Right kidney (tissue), 1 donor: ENCODE data around the gene SUMO2.
"Not testable (repeated sequence)": the region's sequence is repeated elsewhere in the genome, so short reads cannot be mapped to it uniquely, and the experiment has no call there.

Source experiments
- DNase-seq: peaks from one replicate; pipeline ENCODE4 v3.0.0-alpha.2; 2016

The SUMO2 gene

DNA sequence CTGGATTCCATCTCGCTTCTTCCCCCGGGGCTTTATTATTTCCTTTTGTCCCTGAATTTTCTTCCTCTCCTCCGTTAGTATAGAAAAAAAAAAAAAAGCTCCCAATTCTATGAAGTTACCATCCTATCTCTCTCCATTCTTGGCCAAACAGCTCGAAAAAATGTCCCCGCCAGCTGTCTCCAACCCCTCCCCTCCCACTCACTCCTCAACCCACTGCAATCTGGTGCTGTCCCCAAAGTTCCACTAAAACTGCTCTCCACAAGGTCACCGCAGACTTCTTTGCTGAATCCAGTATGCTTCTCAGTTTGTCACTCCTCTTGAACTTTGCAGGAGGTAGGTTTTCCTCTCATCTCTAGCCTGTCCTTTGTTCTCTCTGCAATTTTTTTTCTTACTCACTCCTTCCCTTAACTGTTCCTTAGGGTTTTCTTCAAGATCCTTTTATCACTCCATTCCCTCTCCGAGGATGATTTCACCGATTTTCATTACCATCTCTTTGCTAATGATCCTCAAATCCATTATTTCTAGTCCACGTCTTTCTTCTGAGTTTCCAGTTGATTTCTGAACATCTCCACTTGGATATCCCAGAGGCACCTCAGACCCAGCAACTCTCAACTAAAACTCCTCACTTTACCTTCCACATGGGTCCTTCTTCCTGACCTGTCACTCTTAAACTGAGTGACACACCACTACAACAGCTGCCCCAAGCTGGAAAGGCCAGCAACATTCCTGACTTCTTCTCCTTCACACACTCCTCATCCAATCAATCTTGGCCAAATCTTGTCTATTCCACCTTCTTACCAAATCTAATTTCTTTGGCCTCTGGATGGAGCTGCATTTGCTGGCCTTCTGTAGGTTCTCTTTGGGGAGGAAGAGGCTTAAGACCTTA, 1.5 kb upstream of the SUMO2 start:
- DNase-seq = no peak

DNA sequence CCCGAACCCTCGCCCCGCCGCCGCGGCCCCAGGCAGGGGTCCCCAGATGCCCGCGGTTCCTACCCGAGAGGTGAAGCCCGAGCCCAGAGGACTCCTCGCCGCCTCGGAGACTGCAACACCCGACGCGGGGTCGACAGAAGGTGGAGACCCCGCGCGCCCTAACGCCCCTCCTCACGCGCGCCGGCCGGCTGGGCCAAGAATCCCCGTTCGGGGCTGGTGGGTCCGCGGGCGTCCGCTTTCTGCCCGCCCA, 515 bp downstream of the SUMO2 start:
- DNase-seq = no peak

DNA sequence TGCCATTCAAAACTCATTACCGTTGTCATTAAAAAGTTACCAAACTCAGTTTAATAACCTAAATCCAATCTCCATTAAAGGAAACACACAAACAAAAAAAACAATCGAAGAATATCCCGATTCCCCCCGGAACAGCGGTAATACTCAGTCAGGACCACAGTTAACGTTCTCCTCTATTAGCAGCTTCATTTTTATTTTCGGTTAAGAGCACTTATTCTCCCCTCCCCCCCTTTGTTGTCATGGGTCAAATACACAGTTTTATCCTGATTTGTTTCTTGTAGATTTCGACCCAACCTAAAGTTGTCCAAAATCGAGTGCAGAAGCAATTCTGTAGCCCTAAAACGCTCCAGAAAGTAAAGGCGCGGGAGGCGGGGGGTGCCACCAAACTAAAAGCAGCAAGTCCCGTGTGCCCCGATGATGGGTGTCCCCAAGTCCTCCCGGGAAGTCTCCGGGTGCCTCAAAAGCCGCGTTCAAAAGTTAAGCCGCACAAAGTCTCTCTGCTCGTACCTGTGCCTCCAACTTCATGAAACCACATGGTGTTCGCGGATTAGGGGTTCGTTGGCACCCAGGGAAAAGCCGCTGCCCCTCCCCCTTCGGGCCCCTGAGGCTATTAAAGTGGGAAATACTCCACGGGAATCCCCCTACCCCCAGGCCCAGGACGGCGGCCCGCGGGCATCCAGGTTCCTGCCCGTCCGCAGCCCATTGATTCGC, 996 bp downstream of the SUMO2 start:
- DNase-seq = no peak

DNA sequence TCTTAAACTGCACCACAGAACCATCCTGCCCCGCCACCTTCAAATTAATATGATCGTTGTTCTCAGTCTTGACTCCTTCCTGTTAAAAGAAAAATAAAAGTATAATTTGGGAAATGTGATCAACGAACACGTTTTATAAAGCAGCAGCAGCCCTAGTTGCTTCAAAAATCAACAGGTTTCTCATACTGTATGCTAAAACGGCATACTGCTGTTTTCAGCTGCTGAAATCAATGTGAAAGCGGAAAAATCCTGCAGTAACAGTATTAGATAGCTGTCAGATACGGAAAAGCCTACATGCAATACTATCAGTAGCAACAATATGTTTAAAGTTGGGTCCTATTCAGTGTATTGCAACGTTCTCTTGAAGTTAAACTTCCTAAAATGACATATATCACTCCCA, 1.6 kb downstream of the SUMO2 start:
- DNase-seq = no peak

DNA sequence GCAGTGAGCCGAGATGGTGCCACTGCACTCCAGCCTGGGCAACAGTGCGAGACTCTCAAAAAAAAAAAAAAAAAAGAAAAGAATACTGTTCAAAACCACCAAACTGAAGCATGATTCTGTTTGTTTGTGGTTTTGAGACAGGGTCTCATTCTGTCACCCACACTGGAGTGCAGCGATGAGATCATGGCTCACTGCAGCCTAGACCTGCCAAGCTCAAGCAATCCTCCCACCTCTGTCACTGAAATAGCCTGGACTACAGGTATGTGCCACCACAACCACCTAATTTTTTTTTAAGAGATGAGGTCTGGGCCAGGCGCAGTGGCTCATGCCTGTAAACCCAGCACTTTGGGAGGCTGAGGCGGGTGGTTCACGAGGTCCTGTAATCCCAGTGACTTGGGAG, 4.3 kb downstream of the SUMO2 start:
- no peak for DNase-seq

DNA sequence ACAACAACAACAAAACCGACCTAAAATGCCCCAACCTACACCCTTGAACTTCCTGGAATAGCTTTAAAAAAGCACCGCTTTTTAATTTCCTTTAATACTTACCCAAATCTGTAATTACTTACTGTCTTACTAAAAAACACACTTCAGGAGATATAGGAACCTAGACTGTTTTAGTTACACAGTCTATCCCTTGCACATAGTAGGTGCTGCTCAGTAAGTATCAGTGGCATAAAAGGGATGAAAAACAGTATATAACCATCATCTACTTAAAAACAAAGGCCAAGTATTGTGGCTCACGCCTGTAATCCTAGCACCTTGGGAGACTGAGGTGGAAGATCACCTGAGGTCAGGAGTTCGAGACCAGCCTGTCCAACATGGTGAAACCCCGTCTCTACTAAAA, 6.1 kb downstream of the SUMO2 start:
- DNase-seq = no peak

DNA sequence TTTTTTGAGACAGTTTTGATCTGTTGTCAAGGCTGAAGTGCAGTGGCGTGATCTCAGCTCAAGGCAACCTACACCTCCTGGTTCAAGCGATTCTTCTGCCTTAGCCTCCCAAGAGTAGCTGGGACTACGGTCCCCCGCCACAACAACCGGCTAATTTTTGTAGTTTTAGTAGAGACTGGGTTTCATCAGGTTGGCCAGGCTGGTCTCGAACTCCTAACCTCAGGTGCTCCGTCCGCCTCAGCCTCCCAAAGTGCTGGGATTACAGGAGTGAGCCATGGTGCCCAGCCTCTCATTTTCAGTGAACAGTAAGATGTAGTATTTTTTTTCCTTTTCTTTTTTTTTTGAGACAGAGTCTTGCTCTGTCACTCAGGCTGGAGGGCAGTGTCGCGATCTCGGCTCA, 7.8 kb downstream of the SUMO2 start:
- no peak for DNase-seq

DNA sequence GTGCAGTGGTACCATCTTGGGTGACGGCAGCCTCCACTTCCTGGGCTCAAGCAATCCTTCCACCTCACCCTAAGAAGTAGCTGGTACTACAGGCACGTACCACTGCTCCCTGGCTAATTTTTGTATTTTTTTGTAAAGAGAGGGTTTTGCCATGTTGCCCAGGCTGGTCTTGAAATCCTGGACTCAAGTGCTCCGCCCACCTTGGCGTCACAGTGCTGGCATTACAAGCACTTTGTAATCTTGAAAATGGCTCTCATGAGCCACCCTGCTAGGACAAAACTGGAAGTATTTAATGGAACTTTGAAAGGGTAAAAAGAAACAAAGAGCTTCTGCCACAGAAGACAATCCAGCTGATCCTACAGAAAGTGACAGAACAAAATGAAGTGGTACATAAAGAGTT, 9.2 kb downstream of the SUMO2 start:
- DNase-seq = no peak

DNA sequence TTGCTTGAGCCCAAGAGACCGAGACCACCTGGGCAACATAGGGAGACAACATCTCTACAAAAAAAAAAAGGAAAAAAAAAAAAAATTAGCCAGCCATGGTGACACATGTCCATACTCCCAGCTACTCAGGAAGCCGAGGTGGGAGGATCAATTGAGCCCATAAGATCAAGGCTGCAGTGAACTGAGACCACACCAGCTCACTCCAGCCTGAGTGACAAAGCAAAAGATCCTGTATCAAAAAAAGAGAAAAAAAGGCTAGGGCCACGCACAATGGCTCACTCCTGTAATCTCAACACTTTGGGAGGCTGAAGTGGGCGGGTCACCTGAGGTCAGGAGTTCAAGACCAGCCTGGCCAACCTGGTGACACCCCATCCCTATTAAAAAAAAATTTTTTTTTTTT, 13.8 kb downstream of the SUMO2 start:
- DNase-seq = no peak

DNA sequence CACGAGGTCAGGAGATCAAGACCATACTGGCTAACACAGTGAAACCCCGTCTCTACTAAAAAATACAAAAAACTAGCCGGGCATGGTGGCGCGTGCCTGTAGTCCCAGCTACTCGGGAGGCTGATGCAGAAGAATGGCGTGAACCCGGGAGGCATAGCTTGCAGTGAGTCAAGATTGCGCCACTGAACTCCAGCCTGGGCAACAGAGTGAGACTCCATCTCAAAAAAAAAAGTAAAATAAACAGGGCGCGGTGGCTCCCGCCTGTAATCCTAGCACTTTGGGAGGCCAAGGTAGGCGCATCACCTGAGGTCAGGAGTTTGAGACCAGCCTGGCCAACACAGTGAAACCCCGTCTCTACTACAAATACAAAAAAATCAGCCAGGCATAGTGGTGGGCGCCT, 18.2 kb downstream of the SUMO2 start:
- DNase-seq = not testable (repeated sequence)

DNA sequence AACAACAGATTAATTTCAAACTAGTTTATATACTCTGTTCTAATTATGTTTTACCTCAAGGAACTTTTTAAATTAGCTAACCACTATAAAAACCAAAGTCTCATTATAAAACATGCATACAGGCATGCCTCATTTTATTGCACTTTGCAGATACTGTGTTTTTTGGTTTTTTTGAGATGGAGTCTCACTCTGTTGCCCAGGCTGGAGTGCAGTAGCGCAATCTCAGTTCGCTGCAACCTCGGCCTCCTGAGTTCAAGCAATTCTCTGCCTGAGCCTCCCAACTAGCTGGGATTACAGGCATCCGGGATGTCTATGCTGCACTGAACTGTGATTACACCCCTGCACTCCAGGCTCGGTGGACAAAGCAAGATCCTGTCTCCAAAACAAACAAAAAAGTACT, 19.7 kb downstream of the SUMO2 start:
- DNase-seq = no peak

DNA sequence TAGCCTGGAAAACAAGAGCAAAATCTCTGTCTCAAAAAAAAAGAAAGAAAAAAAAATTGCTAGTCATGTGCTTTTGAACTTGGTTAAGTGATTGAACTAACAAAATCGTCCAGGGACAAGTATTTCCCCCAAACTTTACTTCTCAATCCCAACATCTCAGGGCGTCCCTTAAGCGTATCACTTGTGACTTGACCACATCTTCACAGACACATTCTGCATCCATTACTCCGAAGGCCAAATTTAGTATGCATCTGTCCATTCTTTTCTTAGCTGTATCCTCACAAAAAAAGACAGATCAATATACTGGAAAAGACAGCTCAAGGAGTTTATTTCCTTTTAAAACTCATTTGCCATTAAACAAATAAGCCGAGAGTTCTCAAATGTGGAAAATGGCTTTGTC, 22.5 kb downstream of the SUMO2 start:
- no peak for DNase-seq

DNA sequence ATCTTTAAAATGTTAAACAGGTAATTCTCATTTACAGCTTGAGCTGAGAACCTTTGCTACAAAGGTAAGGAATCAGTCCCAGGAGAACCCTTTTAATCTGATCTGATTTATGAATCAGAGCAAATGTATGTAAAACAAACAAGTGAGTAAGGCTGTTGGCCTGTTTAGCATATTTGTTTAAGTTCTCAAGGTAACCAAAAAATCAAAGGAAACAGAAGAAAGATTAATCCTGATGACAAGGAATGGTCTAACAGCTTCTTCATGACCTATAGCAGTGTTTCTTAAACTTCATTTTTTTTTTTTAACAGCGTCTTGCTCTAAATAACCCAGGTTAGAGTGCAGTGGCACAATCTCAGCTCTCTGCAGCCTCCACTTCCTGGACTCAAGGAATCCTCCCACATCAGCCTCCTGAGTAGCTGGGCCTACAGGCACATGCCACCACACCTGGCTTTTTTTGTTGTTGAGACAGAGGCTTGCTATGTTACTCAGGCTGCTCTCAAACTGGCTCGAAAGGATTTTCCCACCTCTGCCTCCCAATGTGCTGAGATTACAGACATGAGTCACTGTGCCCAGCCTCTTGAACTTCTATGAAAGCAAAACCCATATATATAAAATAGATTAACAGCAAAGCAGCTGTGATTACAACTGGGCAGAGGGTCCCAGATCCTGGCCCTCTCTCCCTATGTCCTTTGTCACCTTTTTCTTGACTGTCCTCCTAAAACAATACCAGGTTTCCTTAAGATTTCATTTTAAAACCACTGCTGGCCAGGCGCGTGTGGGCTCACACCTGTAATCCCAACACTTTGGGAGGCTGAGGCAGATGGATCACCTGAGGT, 23.3 kb downstream of the SUMO2 start:
- no peak for DNase-seq

DNA sequence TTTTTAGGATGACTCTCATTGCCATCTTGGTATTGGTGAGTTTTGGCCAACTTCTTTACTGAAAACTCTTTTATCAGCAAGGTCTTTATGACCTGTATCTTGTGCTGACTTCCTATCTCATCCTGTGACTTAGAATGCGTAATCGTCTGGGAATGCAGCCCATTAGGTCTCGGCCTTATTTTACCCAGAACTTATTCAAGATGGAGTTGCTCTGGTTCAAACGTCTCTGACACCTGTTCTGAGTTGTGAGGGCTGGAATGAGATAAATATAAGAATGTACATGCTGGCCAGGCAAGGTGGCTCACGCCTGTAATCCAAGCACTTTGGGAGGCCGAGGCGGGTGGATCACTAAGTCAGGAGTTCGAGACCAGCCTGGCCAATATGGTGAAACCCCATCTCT, 24.3 kb downstream of the SUMO2 start:
- not testable (repeated sequence) for DNase-seq

DNA sequence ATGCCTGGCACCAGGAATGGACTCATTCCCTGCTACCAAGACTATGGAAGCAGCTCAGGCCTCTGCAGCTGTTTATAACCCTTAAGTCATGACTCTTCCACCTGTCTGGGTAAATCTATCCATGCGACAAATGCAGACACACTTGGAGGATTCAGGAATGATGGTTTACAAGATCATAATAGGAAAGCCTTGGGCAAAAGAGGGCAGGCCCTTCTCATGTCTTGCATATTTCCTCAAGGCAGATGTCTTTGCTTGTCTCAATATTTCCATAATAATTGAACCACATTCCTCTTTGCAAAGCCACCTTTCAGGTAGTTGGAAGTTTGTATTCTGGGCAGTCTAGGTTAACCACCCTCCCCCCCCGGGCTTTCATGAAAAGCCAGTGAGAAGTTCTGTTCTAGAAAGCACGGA, 27.6 kb downstream of the SUMO2 start:
- DNase-seq = no peak

DNA sequence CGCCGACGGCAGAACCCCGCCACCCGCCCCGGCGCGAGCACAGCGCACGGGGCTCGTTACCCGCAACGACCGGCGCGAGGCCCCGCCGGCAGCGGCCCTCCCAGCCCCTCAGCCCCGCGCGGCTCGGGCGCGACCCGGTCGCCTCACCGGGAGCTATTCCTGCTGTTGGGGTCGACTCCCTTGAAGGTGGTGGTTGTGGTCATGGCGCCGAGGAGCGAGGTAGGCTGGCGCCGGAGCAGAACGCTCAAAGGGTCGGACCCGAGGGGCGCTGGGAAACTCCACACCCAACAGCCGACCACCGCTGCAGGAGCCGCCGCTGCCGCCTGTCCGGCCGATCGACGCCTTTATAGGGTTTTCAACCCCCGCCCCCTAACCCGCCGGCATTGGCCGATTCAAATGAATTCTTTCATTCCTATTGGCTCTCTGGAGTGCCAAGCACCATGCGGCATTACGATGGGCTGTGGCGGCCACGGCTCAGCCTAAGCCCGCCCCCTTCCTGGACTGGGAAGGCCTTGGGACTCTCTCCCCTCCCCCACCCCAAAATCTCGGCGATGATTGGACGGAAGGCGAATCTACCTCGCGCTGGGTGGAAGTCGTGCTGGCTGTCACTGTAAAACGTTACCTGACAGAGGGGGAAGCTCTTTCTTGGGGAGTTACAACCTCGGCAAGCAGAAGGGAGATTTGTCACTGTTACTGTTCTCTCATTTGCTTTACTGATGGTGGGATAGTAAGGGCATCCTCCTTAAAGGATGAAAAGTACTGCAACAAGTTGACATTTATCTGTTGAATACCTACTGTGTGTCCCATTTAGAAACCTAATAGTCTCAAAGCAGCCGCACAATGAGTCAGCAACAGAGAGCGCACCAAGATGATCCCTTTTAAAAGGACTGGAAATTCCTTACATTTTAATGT, 28.3 kb downstream of the SUMO2 start, which contains the start of gene JPT1:
TSS of gene JPT1 (minus strand) at position 318 of the 912 bp plus-strand sequence. CDS start at position 203, 115 bp downstream.
- peak; percentile 94 for DNase-seq

DNA sequence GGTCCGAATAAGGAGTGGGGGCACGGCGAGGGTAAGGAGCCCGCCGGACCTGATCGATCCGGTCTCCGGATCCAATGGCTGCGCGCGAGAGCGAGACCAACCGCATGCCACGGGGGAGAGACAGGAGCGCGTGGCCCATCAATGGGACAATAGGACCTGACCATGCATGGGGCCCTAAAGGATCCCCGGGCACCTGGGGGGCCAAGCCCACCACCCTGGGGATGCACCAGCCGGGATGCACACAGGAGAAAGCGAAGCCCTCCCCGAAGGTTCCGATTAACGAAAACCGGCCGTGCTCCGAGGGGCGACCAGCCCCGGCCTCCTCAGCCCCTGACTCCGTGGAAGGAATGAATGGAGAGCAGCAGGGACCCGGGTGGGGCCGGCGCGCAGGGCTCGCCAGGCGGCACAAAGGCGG, 29.0 kb downstream of the SUMO2 start:
- DNase-seq = peak; percentile 81

DNA sequence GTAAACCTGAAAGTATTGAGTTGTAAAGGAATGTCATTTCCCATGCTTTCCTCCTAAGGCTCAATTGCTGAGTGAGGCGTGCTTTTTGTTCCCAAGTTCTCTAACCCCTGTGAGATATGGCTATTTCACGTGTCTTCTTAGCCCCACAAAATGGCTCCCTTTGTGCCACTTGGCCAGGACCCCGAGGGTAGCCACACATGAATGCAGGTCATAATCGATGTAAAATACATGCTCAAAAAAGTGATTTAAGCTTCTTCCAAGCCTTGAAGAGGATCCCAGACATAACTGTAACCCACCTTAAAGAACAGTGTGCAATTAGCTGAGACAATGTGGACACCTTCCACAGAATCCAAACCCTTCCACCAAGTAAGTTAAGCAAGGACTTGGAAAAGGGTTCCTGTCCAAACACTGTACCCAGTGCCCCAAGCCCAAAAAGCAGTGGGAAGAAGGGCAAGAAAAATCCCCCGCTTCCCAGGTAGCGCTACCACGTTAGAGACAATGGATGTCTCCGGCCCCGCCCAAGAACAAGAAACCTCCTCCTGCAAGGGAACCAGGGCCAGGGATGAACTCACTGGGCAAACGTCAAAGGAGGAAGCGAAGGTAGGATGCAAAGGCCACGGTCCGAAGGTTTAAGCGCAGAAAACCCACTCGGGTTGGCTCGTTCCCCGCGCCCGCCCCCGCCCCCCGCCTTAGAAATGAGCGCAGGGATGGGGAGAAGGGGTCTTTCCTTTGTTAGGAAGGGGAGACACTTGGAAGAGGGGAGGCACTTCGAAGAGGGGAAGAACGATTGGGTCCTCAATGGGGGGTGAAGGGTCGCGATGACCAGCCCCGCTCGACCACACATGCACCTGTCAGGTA, 29.6 kb downstream of the SUMO2 start:
- DNase-seq = peak; percentile 55

DNA sequence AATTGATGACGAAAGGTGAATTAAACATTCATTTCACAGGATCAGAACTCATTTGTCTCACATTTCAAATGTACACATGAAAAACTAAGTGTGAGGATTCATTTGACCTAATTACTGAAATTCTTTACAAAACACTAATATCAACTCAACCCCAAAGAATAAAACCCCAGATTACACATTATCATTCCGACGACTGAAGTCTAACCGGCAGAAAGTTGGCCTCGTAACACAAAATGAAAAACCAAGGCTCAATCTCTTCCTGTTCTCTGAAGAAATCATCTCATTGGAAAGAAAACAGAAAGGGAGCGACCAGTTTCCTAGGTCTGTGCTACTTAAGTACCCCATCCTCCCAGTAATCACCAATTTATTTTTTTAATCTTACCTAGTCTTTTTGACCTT, 30.2 kb downstream of the SUMO2 start:
- DNase-seq = no peak

DNA sequence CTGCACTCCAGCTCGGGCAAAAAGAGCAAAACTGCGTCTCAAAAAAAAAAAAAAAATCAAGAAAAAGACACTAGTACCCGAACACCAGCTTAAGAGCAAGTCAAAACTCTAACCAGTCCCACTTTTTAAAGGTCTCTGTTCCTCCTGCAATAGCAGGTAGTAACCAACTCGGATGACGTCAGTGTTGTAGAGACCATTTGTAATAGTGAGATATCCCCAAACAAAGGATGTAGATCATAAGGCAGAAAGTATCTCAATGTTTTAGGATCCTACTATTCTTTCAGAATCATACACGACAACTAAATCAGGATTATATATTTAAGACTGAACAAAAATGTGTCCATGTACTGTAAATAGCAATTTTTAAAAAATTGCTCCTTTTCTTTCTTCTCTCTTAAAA, 30.8 kb downstream of the SUMO2 start:
- no peak for DNase-seq
